Cortex of kidney (tissue), 1 donor: ENCODE measurements around the gene MED13.
"Not testable (repeated sequence)": the region's sequence is repeated elsewhere in the genome, so short reads cannot be mapped to it uniquely, and the experiment has no call there.

Source experiments
- DNase-seq: peaks from one replicate; lab custom pipeline; 2025; lab: John Stamatoyannopoulos, UW

MED13 gene

GRCh38 chr17:61908292-61909037 is 156.6 kb downstream of the MED13 start:
- DNase-seq = no peak

- no peak for DNase-seq
Measured at GRCh38 chr17:61907361-61907760, 157.7 kb downstream of the MED13 start.

GRCh38 chr17:61904094-61904710 is 160.9 kb downstream of the MED13 start:
- DNase-seq = no peak

DNA sequence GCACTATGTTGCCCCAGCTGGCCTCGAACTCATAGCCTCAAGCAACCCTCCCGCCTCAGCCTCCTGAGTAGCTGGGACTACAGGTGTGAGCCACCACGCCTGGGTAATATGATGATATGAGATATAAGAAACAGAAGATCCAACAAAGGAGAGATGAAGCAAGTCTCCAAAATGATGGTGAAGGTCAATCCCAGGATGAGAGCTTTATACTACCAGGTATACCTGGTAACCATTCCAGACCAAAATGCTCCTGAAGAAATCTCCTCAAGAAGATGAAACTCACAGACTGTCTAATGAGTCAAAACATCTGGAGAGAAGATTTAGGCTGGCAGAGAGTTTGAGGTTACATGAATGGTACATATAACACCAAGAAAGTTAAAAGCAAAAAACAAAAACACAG is 161.8 kb downstream of the MED13 start:
- no peak for DNase-seq

GRCh38 chr17:61897548-61898180 is 167.4 kb downstream of the MED13 start:
- no peak for DNase-seq

- DNase-seq = no peak
Measured at GRCh38 chr17:61895391-61895790, 169.7 kb downstream of the MED13 start.

GRCh38 chr17:61894310-61894709 is 170.8 kb downstream of the MED13 start:
- not testable (repeated sequence) for DNase-seq
